BLaER1 treated with 17β-estradiol and CSF1 and Interleukin-3, amounts not matched to agents 10 nM and 100 nM (cell line): ENCODE data around the gene CCDC33.

Source experiments
- H3K27ac ChIP-seq, 11 experiments: shearing (Covaris generic); formaldehyde crosslinking; 2 replicates each; pipeline ENCODE4 v1.8.1; 2022
- H3K27me3 ChIP-seq, 11 experiments: shearing (Covaris generic); formaldehyde crosslinking; 2 replicates each; pipeline ENCODE4 v1.8.1; 2022
- H3K36me3 ChIP-seq, 11 experiments: shearing (Covaris generic); formaldehyde crosslinking; 2 replicates each; pipeline ENCODE4 v1.8.1; 2022
- H3K4me1 ChIP-seq, 10 experiments: shearing (Covaris generic); formaldehyde crosslinking; 2 replicates each; pipeline ENCODE4 v1.8.1; 2022
- H3K4me2 ChIP-seq, 11 experiments: shearing (Covaris generic); formaldehyde crosslinking; 2 replicates each; pipeline ENCODE4 v1.8.1; 2022
- H3K4me3 ChIP-seq, 10 experiments: shearing (Covaris generic); formaldehyde crosslinking; 2 replicates each; pipeline ENCODE4 v1.8.1; 2022
- H3K9ac ChIP-seq, 11 experiments: shearing (Covaris generic); formaldehyde crosslinking; 2 replicates each; pipeline ENCODE4 v1.8.1; 2022
- H3K9me3 ChIP-seq, 11 experiments: shearing (Covaris generic); formaldehyde crosslinking; replicated peaks in 1 of 11; 2 replicates each; pipeline ENCODE4 v1.8.1; 2022
- H4K20me1 ChIP-seq, 11 experiments: shearing (Covaris generic); formaldehyde crosslinking; 2 replicates each; pipeline ENCODE4 v1.8.1; 2022
- Cebpa-rat ChIP-seq, 11 experiments: shearing (Covaris generic); IDR thresholded peaks; 2 replicates each; pipeline ENCODE4 v1.8.1; 2022

The CCDC33 gene

DNA sequence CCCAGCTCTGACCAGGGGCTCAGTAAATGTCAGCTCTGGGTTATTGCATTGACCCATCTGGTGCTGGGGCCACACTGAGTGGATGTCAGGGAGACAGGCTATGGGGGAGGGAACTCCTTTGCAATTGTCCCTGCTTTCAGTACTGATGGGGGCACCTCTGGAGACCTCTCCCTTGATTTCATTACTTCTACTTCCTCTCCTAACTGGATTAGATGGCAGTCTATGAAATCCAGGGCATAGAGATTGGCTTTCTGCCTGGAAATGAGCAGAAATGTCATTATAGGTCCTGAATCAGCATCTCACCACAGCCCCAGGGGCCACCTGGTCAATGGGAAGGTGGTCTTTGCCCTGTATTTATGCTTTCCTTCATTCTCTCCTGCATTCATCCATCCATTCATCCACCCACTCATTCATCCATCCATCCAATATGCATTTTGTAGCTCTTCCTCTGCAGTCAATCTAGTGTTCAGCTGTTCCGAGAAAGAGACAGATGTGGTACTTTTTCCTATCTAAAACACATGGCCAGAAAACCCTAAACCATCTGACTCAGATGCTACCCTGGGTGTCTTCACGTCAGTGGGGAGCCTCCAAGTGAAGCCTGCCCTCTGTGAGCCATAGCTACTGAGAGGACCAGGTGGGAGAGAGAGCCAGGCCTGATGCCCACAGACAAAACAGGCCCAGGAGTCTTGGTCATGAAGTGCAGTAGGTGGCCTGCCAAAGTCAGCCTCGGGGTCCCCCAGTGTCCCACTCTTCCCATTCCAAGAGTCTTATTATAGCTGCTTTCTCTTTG, 57.1 kb downstream of the CCDC33 start:
- Histone ChIP-seq H3K27me3 (peaks cover 0 to 8% (median 0%) of the 10 kb centered on the region in 11 experiments; a peak in 4 of 22 replicates), H3K4me1 (peaks cover 0 to 11% (median 8%) of the 10 kb centered on the region in 10 experiments; a peak in 17 of 20 replicates), H3K4me3 (no peak overlapping the region), H4K20me1 (peaks cover 0 to 54% (median 5%) of the 10 kb centered on the region in 11 experiments; a peak in 11 of 22 replicates), H3K4me2 (no peak overlapping the region), H3K9ac (no peak overlapping the region), H3K9me3 (no peaks in the 10 kb centered on the region), H3K27ac (no peak overlapping the region), H3K36me3 (no peaks in the 10 kb centered on the region)
- TF ChIP-seq Cebpa-rat (IDR thresholded peaks at IDR 0.05), result no peak

DNA sequence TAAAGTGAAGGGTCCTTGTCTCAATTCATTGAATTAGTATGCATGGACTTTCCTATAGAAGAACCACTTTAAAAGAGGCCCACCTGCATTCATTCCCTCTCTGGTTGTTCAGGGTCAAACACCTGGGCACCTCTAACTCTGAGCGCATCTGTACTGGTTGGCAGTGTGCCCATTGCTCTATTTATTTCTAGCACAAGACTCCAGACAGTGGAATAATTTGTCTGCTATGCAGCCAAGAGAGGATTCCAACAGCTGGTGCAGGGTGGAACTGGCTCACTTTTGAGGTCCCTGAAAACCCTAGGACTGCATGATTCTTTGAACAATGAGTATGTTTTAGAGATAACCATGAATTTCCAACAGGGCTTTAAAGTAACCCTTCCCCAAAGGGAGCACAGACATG, 57.9 kb downstream of the CCDC33 start:
- Histone ChIP-seq H3K4me3 (no peak overlapping the region), H4K20me1 (peaks cover 0 to 46% (median 5%) of the 10 kb centered on the region in 11 experiments; a peak in 10 of 22 replicates), H3K9me3 (no peaks in the 10 kb centered on the region), H3K4me1 (peaks cover 0 to 11% (median 8%) of the 10 kb centered on the region in 10 experiments; a peak in 17 of 20 replicates), H3K27ac (no peak overlapping the region), H3K4me2 (no peak overlapping the region), H3K9ac (no peak overlapping the region), H3K27me3 (peaks cover 0 to 4% (median 0%) of the 10 kb centered on the region in 11 experiments; a peak in 4 of 22 replicates), H3K36me3 (no peaks in the 10 kb centered on the region)
- no peak for TF ChIP-seq Cebpa-rat (IDR thresholded peaks at IDR 0.05)

DNA sequence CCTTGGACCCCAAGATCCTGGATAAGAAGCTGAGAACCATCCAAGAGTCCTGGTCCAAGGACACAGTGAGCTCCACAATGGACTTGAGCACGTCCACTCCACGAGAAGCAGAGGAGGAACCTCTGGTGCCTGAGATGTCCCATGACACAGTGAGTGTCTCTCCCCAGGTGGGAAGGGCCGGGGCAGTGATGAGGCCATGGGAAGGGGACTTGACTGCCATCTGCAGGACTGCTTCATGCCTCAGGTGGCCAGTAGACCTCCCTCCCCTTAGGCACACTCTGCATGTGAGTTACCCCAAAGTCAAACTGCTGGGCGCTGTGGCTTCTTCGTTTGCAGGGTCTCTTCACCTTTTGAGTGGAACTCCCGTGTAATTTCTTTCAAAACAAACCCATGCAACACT, 59.7 kb downstream of the CCDC33 start:
- no peak overlapping the region for H3K27ac ChIP-seq
- H3K4me3 ChIP-seq, result no peak overlapping the region
- H3K27me3 ChIP-seq, result peaks cover 0 to 4% (median 0%) of the 10 kb centered on the region in 11 experiments; a peak in 3 of 22 replicates
- no peaks in the 10 kb centered on the region for H3K9me3 ChIP-seq
- H3K9ac ChIP-seq, result no peak overlapping the region
- peaks cover 0 to 43% (median 4%) of the 10 kb centered on the region in 11 experiments; a peak in 9 of 22 replicates for H4K20me1 ChIP-seq
- peaks cover 0 to 9% (median 6%) of the 10 kb centered on the region in 10 experiments; a peak in 17 of 20 replicates for H3K4me1 ChIP-seq
- no peaks in the 10 kb centered on the region for H3K36me3 ChIP-seq
- H3K4me2 ChIP-seq, result no peak overlapping the region
- TF ChIP-seq Cebpa-rat (IDR thresholded peaks at IDR 0.05), result no peak

DNA sequence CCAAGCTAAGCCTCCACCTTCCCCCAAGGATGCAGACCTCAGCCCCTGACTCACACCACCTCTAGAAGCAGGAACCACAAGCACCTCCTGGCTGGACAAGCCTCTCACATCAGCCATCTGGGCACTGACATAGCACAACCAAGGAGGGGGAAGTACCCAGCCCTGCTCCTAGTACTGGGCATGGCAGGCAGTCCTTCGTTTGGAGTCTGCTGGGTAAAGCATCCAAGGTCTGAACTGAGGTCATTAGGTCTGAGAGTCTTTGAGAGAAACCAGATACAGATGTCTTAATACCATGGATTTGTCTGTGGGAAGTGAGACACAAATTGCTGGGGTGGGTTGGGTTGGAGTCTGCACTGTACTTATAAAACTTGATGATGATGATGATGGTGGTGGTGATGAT, 61.8 kb downstream of the CCDC33 start:
- H3K27me3 ChIP-seq, result peaks cover 0 to 4% (median 0%) of the 10 kb centered on the region in 11 experiments; a peak in 6 of 22 replicates
- no peaks in the 10 kb centered on the region for H3K9me3 ChIP-seq
- H3K9ac ChIP-seq, result no peak overlapping the region
- no peak overlapping the region for H3K27ac ChIP-seq
- H3K4me2 ChIP-seq, result no peak overlapping the region
- TF ChIP-seq Cebpa-rat (IDR thresholded peaks at IDR 0.05), result no peak
- H4K20me1 ChIP-seq, result peaks cover 0 to 38% (median 0%) of the 10 kb centered on the region in 11 experiments; a peak in 10 of 22 replicates
- H3K4me1 ChIP-seq, result no peaks in the 10 kb centered on the region
- no peaks in the 10 kb centered on the region for H3K36me3 ChIP-seq
- H3K4me3 ChIP-seq, result no peak overlapping the region

DNA sequence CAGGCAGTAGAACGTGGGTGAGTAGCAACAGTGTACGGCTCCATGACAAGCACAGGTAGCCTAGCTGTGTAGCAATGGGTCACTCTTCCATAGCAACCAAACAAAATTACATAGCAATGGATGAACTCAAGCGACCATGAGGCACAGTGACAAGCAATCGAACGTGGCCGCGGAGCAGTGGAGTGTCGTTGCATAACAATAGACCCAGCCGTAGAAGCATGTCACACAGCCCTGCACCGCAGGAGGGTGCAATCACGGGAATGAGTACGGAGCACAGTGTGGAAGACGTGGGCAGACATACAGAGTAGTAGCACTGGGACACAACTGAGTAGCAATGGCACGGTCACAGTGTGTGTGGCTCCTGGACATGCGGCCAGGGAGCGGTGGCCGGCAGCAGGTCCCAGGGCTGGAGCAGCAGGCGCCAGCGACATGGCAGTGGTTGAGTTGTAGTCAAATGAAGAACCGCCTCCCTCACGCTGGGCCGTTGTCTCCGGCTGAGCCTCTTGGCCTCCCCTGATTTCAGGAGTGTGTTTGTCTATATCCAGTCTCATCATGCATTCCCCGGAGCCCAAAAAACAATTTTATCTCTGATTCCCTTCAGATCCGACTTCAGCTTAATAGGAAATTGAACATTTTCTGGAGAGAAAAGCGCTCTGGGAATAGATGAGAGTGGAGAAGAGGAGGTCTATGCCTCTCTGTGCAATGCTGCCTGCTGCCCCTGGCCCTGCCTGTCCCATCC, 64.1 kb downstream of the CCDC33 start:
- Histone ChIP-seq H3K4me3 (no peak overlapping the region), H3K27ac (no peak overlapping the region), H3K36me3 (no peaks in the 10 kb centered on the region), H3K4me1 (no peaks in the 10 kb centered on the region), H4K20me1 (peaks cover 0 to 42% (median 0%) of the 10 kb centered on the region in 11 experiments; a peak in 10 of 22 replicates), H3K27me3 (peaks cover 0 to 4% (median 0%) of the 10 kb centered on the region in 11 experiments; a peak in 6 of 22 replicates), H3K9me3 (no peaks in the 10 kb centered on the region), H3K4me2 (no peak overlapping the region), H3K9ac (no peak overlapping the region)
- no peak for TF ChIP-seq Cebpa-rat (IDR thresholded peaks at IDR 0.05)

DNA sequence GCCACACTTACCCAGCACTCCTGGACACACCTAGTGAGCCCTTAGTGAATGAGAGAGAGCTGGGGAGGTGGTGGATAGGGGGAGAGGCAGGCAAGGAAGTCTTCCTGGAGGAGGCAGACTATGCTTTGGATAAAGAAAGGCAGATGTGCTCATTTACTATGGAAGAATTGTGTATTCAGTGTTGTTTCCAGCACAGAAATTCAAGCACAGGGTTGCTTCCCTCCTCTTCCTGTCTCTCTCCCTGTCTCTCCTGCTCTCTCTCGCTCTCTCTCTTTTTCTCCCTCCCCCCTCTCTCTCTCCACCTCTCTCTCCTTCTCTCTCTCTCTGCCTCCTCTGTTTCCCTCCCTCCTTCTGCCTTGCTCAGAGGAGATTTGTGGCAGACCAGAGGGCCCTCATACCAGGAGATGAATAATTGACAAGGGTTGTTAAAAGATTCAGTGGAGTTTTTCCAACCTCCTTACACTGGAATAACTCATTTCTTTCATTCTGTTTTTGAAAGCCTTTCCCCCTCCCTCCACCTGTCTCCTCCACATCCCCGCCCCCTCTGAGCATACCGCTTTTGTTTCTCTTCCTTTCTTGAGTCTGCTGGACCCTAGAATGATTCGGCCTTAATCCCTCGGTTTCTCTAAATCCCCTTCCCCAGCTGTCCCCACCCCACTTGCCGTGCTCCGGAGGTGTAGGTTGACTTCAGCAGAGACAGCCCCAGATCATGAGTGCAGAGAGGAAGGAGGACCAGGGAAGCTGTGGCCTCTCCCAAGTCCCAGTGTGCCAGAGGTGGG, 65.6 kb downstream of the CCDC33 start:
- Histone ChIP-seq H3K4me3 (no peak overlapping the region), H3K4me2 (no peak overlapping the region), H3K36me3 (no peaks in the 10 kb centered on the region), H3K9ac (no peak overlapping the region), H3K27ac (no peak overlapping the region), H4K20me1 (peaks cover 0 to 42% (median 0%) of the 10 kb centered on the region in 11 experiments; a peak in 10 of 22 replicates), H3K4me1 (no peaks in the 10 kb centered on the region), H3K27me3 (peaks cover 0 to 4% (median 0%) of the 10 kb centered on the region in 11 experiments; a peak in 6 of 22 replicates), H3K9me3 (no peaks in the 10 kb centered on the region)
- TF ChIP-seq Cebpa-rat (IDR thresholded peaks at IDR 0.05), result no peak

DNA sequence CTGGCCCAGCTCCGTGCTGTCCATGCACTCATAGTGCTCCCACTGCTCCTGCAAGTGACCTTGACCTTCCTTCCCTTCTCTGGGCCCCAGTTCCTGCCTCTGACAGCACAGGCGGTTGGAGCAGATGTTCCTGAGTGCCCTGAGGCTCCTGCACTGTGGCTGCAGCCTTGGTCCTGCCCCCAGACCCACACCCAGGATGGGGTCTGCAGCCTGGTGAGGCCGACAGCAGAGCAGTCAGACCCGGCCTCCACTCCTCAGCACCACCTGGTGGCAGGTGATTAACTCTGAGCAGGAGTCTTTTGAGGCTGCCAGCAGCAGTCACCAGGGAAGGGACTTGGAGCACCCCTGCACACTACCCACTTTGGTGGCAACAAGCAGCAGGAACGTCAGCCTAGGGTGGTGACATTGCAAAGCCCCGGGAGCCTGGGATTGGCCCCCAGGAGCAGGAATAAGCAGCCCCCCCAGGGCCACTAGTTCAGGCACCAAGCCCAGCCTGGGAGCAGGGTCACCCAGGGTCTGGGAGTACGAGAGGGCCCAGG, 66.8 kb downstream of the CCDC33 start:
- Histone ChIP-seq H3K4me2 (no peak overlapping the region), H3K4me1 (no peaks in the 10 kb centered on the region)

DNA sequence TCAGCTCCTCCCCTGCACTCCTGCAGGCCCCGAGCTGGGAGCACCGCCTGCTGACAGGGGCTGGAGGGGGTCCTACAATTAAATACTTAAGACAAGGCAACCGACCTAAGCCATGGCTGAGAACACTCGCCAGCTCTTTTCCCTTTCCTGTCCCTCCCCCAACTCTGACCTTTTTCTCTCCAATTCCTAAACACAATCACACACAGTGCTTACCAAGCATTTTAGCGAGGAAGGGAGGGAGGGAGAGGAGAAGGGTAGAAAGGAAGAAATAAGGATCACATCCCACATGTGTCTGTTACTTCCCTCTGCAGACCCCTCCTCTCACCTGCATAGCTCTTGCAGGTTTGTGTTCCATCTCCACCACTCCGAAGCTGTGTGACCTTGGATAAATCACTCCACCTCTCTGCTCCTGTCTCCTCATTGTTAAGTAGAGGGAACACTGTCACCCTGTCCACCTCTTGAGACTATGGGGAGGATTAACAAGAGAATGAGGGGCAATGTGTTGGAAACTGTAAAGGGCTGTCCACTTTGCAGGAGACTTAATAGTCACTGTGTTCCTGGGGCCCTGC, 67.7 kb downstream of the CCDC33 start:
- Histone ChIP-seq H3K4me1 (no peaks in the 10 kb centered on the region), H3K4me2 (no peak overlapping the region), H3K27me3 (peaks cover 0 to 4% (median 0%) of the 10 kb centered on the region in 11 experiments; a peak in 6 of 22 replicates), H3K27ac (no peak overlapping the region), H4K20me1 (peaks cover 0 to 38% (median 0%) of the 10 kb centered on the region in 11 experiments; a peak in 9 of 22 replicates), H3K4me3 (no peak overlapping the region), H3K36me3 (no peaks in the 10 kb centered on the region), H3K9me3 (no peaks in the 10 kb centered on the region), H3K9ac (no peak overlapping the region)
- TF ChIP-seq Cebpa-rat (IDR thresholded peaks at IDR 0.05), result no peak

More for the DNA sequence above, 66.8 kb downstream of the CCDC33 start:
- no peak overlapping the region for H3K27ac ChIP-seq
- H3K27me3 ChIP-seq, result peaks cover 0 to 4% (median 0%) of the 10 kb centered on the region in 11 experiments; a peak in 6 of 22 replicates
- no peaks in the 10 kb centered on the region for H3K9me3 ChIP-seq
- no peaks in the 10 kb centered on the region for H3K36me3 ChIP-seq
- TF ChIP-seq Cebpa-rat (IDR thresholded peaks at IDR 0.05), result no peak
- H4K20me1 ChIP-seq, result peaks cover 0 to 37% (median 0%) of the 10 kb centered on the region in 11 experiments; a peak in 9 of 22 replicates
- H3K4me3 ChIP-seq, result no peak overlapping the region
- H3K9ac ChIP-seq, result no peak overlapping the region
